Measurements from ENCODE around the gene DEDD2.

- TF ChIP-seq CTCF (IDR thresholded peaks at IDR 0.05 in 8 of 11, conservative IDR thresholded peaks at IDR 0.05 in 3 of 11), result no peak
- TF ChIP-seq POLR2A (IDR thresholded peaks at IDR 0.05), result no peak
- no peak for TF ChIP-seq POLR2AphosphoS5 (IDR thresholded peaks at IDR 0.05)
These were observed 11.2 kb upstream of the DEDD2 start for GRCh38 chr19:42228641-42229040.

All from spleen (tissue), 7 donors.